K562 (cell line): ENCODE data around the gene KRTAP1-4. TPM values are rescaled to one million over a fixed set of nuclear protein-coding genes. Genes with fewer than 3 reads are reported as not detected.

Experiments
- ATAC-seq: fragments of 200-7000 bp; cut with Tn5 transposase; 3 replicates; pipeline ENCODE4 v1.9.1; 2020; ENCODE audit warnings: moderate library complexity
- BruUV-seq: library from RNA; stranded (reverse); fragments of 400-500 nt; replicated peaks from 2 replicates; lab custom pipeline; 2021; lab: Mats Ljungman, UMichigan
- CTCF ChIA-PET: fragments of 300-600 bp; formaldehyde crosslinking; extraction: SDS; loops from one replicate; lab custom pipeline; 2021; ENCODE audit warnings: low intra/inter-chr PET ratio; lab: Yijun Ruan, JAX
- POLR2A ChIA-PET: fragments of 300-600, 350-650 bp; sonication (Branson Sonifier 250); formaldehyde crosslinking; extraction: SDS; loops from one replicate; lab custom pipeline; 2021; ENCODE audit warnings: antibody characterized with exemption, inconsistent platforms; lab: Yijun Ruan, JAX
- DNase-seq, 4 experiments: peaks; one replicate each; pipeline versions ENCODE4 v3.0.0 to v3.0.0-alpha.2; 2011 to 2018; ENCODE audit warnings: low spot score in 3 of 4, mixed read lengths in 3 of 4; ENCODE audit errors: extremely low read depth in 1 of 4
- FAIRE-seq: peaks from 2 replicates; lab custom pipeline; 2011; peaks lifted over from hg19 to GRCh38; lab: Jason Lieb, UNC
- H2AFZ ChIP-seq: 2 replicates; pipeline ENCODE4 v1.6.0; 2011; ENCODE audit warnings: low read depth, low read length, control low read depth, inconsistent platforms
- H3K27ac ChIP-seq: fragments of 200-600 bp; 3 replicates; pipeline ENCODE4 v1.8.0; 2011; ENCODE audit warnings: low read depth, mild to moderate bottlenecking, control low read depth, inconsistent platforms, low read length, moderate library complexity, mixed read lengths; ENCODE audit errors: extremely low read depth
- H3K27me3 ChIP-seq, 2 experiments: fragments of 300-600 bp in 1 of 2; 2 replicates in 1 of 2; 3 replicates in 1 of 2; pipeline versions ENCODE4 v1.6.0 to v1.8.0; 2011; ENCODE audit warnings: inconsistent platforms in 2 of 2, low read length in 2 of 2, mild to moderate bottlenecking in 1 of 2, mixed read lengths in 1 of 2, moderate library complexity in 1 of 2; ENCODE audit not compliant: control insufficient read depth in 2 of 2, insufficient read depth in 2 of 2
- H3K36me3 ChIP-seq: fragments of 300-600 bp; 3 replicates; pipeline ENCODE4 v1.8.0; 2011; ENCODE audit warnings: mild to moderate bottlenecking, low read length, inconsistent platforms; ENCODE audit not compliant: control insufficient read depth, insufficient read depth
- H3K4me1 ChIP-seq, 2 experiments: fragments of 200-600 bp in 1 of 2; replicated peaks in 1 of 2; 2 replicates in 1 of 2; 3 replicates in 1 of 2; pipeline versions ENCODE4 v1.5.1 to v1.8.0; 2011; ENCODE audit warnings: inconsistent platforms in 2 of 2, low read length in 2 of 2, mild to moderate bottlenecking in 1 of 2, mixed read lengths in 1 of 2, moderate library complexity in 1 of 2; ENCODE audit not compliant: control insufficient read depth in 2 of 2, insufficient read depth in 2 of 2
- H3K4me2 ChIP-seq: 2 replicates; pipeline ENCODE4 v1.6.1; 2011; ENCODE audit warnings: low read length, control low read depth, inconsistent platforms, mixed read lengths; ENCODE audit not compliant: insufficient read depth
- H3K4me3 ChIP-seq: fragments of 200-600 bp; sonication (generic), shearing (Covaris generic); 2 replicates; pipeline ENCODE4 v1.5.1; 2016; ENCODE audit warnings: control low read depth, inconsistent platforms
- H3K79me2 ChIP-seq: fragments of 200-600 bp; 3 replicates; pipeline ENCODE4 v1.8.0; 2011; ENCODE audit warnings: low read length, inconsistent platforms; ENCODE audit not compliant: control insufficient read depth, insufficient read depth
- H3K9ac ChIP-seq, 2 experiments: 2 replicates each; pipeline versions ENCODE4 v1.6.0 to v1.6.1; 2011; ENCODE audit warnings: low read depth in 2 of 2, low read length in 2 of 2, control low read depth in 1 of 2, inconsistent platforms in 1 of 2, mild to moderate bottlenecking in 1 of 2, mixed read lengths in 1 of 2; ENCODE audit not compliant: insufficient read depth in 1 of 2
- H3K9me1 ChIP-seq: one replicate; pipeline ENCODE4 v1.6.0; 2011; ENCODE audit warnings: inconsistent platforms, mild to moderate bottlenecking, low read length, moderate library complexity; ENCODE audit not compliant: control insufficient read depth, insufficient read depth
- H3K9me3 ChIP-seq: replicated peaks from 2 replicates; pipeline ENCODE4 v1.5.1; 2011; ENCODE audit warnings: low read depth, low read length, inconsistent platforms; ENCODE audit not compliant: control insufficient read depth, insufficient read depth
- H4K20me1 ChIP-seq: replicated peaks from 2 replicates; pipeline ENCODE4 v1.6.1; 2011; ENCODE audit warnings: low read length, inconsistent platforms, mixed read lengths; ENCODE audit not compliant: control insufficient read depth, insufficient read depth
- CBFB ChIP-seq: sonication (generic); formaldehyde crosslinking; IDR thresholded peaks from 2 replicates; pipeline ENCODE4 v1.4.0; 2020; ENCODE audit warnings: mild to moderate bottlenecking, missing genetic modification reagents
- CEBPG ChIP-seq, 3 experiments: fragments of 200-800 bp in 1 of 3; sonication (Bioruptor generic) in 1 of 3; sonication (generic) in 1 of 3; formaldehyde crosslinking in 1 of 3; IDR thresholded peaks in 2 of 3; conservative IDR thresholded peaks in 1 of 3; 2 replicates each; pipeline versions ENCODE4 v1.6.1 to v1.8.0; 2016 to 2022; ENCODE audit warnings: missing compliant biosample characterization in 2 of 3, missing genetic modification characterization in 2 of 3, mild to moderate bottlenecking in 1 of 3, missing genetic modification reagents in 1 of 3
- NR2C2 ChIP-seq, 2 experiments: fragments of 200-800 bp in 1 of 2; sonication (Bioruptor generic) in 1 of 2; sonication (generic) in 1 of 2; formaldehyde crosslinking in 1 of 2; IDR thresholded peaks; 2 replicates each; pipeline versions ENCODE4 v1.6.1 to v1.8.0; 2016 to 2022; ENCODE audit warnings: mild to moderate bottlenecking in 1 of 2, missing compliant biosample characterization in 1 of 2, missing genetic modification characterization in 1 of 2, missing genetic modification reagents in 1 of 2
- PHF8 ChIP-seq: fragments of 200-600 bp; sonication (generic); IDR thresholded peaks from 2 replicates; pipeline ENCODE4 v1.6.1; 2012; ENCODE audit warnings: mixed run types, mild to moderate bottlenecking, inconsistent platforms, low read length, moderate library complexity, borderline replicate concordance
- TRIM24 ChIP-seq, 2 experiments: fragments of 450-650 bp; IDR thresholded peaks; 2 replicates each; pipeline ENCODE4 v1.6.1; 2016
- ZNF589 ChIP-seq: fragments of 200-800 bp; sonication (Bioruptor generic); IDR thresholded peaks from 2 replicates; pipeline ENCODE4 v1.6.1; 2016; ENCODE audit warnings: low read depth, missing genetic modification characterization, missing compliant biosample characterization
- ZSCAN29 ChIP-seq: fragments of 450-650 bp; IDR thresholded peaks from 2 replicates; pipeline ENCODE4 v1.6.1; 2017
- WGBS: fragments of 100-300 bp; shearing (Covaris generic); methylation state at CpG from one replicate; pipeline ENCODE4 v1.1.6; 2016; ENCODE audit warnings: low coverage, mixed read lengths; ENCODE audit not compliant: insufficient coverage; ENCODE audit errors: missing lambda C conversion rate; 5-methylcytosine and 5-hydroxymethylcytosine counted together
- in situ Hi-C: fragments of 300-500 bp; cut with MboI; formaldehyde crosslinking; loops from 4 replicates; pipeline ENCODE4 v1.15.0; 2018; ENCODE audit warnings: inconsistent platforms, mixed read lengths
- intact Hi-C: fragments of 100-400 bp; cut with micrococcal nuclease; formaldehyde crosslinking; loops from 2 replicates; pipeline ENCODE4 v1.14.2; 2022
- polyA plus RNA-seq, 8 experiments: library from polyadenylated mRNA; depleted of rRNA in 4 of 8; stranded (reverse) in 5 of 8; unstranded in 3 of 8; fragments of >200 nt; fragmentation: Nextera tagmentation in 2 of 8; fragmentation: Illumina TruSeq in 1 of 8; extraction: Ambion mirVana in 2 of 8; extraction: Trizol in 1 of 8; gene quantifications; 2 replicates each; pipeline versions ENCODE4 v1.2.1 to v1.2.3, GENCODE V29; 2011 to 2014; ENCODE audit warnings: inconsistent platforms in 1 of 8, missing spikeins in 1 of 8
- total RNA-seq, 7 experiments: library from RNA; depleted of rRNA in 6 of 7; stranded (reverse); fragments of >200 nt in 6 of 7; fragmentation: Illumina TruSeq in 2 of 7; extraction: Trizol in 2 of 7; gene quantifications; 2 replicates each; pipeline versions ENCODE4 v1.2.1 to v1.2.3, GENCODE V29; 2011 to 2021; ENCODE audit warnings: low replicate concordance in 1 of 7

Gene KRTAP1-4
- total and polyA plus RNA-seq, 9 of the 15 experiments (the other 6 are each of a cell fraction or from before 2014, with no cell fraction given) = not detected

- no peak overlapping the region for H3K27ac ChIP-seq
- H2AFZ ChIP-seq = no peak overlapping the region
- in situ Hi-C loops (no loop called here), intact Hi-C loops (no loop called here)
- no peaks in the 10 kb centered on the region for H3K9me3 ChIP-seq
- no peak overlapping the region for H3K4me2 ChIP-seq
- ATAC-seq = no peak
- ChIA-PET POLR2A (no interaction called here), CTCF (interaction anchor here (0.7 kb wide), 1 partner anchor 305 kb away, joined by 3 read pairs; no protein-coding TSS in a partner anchor)
- H3K36me3 ChIP-seq = no peaks in the 10 kb centered on the region
- WGBS = 0% methylated on average over 1 of the region's 1 CpG
- H3K4me1 ChIP-seq = no peaks in the 10 kb centered on the region
- H3K9me1 ChIP-seq = no peaks in the 10 kb centered on the region
- no TSS peak for BruUV-seq
- peaks cover 0 to 4% of the 10 kb centered on the region in 2 experiments; a peak in 3 of 5 replicates for H3K27me3 ChIP-seq
- H3K4me3 ChIP-seq = no peak overlapping the region
- H3K9ac ChIP-seq = no peak overlapping the region
- TF ChIP-seq ZSCAN29 (no peak), TRIM24 (IDR thresholded peaks at IDR 0.05) (0 out of 4 replicates have a peak, but pooled peaks of 1 of the 2 experiments have one; percentile 6), CBFB (CRISPR knock-in tag) (no peak), NR2C2 (CRISPR knock-in tag; IDR thresholded peaks at IDR 0.05) (no peak), NR2C2 (tag; IDR thresholded peaks at IDR 0.05) (peak; percentile 79; the same call in 1 of the 2 replicates), CEBPG (CRISPR knock-in tag; IDR thresholded peaks at IDR 0.05) (no peak), CEBPG (tag; conservative IDR thresholded peaks at IDR 0.05 in 1 of 2, IDR thresholded peaks at IDR 0.05 in 1 of 2) (peak in 1 of 2 experiments; percentile 57; a peak in 1 of 4 replicates), PHF8 (no peak), ZNF589 (CRISPR knock-in tag) (peak; percentile 57; the same call in 1 of the 2 replicates)
- TF ChIP-seq, all 486 proteins: peak for 4
- no peaks in the 10 kb centered on the region for H3K79me2 ChIP-seq
- FAIRE-seq (no peak), DNase-seq (no peak)
- no peaks in the 10 kb centered on the region for H4K20me1 ChIP-seq
Measured at GRCh38 chr17:41013606-41014005, 16.4 kb downstream of the KRTAP1-4 start.
